ENCODE results near the gene PRSS50. TPM values are rescaled to one million over a fixed set of nuclear protein-coding genes. Genes with fewer than 3 reads are reported as not detected.
A peak's percentile ranks its signal among the peaks of the same experiment; 100 is the strongest.

Gene PRSS50
- total RNA-seq, 1 donor from 2014 or later, result not detected

- no peaks in the 10 kb centered on the region for H3K9me3 ChIP-seq
- no peaks in the 10 kb centered on the region for H3K36me3 ChIP-seq
- H3K27me3 ChIP-seq, result no peaks in the 10 kb centered on the region
- DNase-seq (ENCODE audit: low spot score in 2 of 2), result no peak
- H3K27ac ChIP-seq, result no peak overlapping the region
- intact Hi-C loops (cut with DNase I), result loop anchor here (5.0 kb wide), 2 partner anchors 144 to 619 kb away; no protein-coding TSS in a partner anchor
- TF ChIP-seq CTCF (IDR thresholded peaks at IDR 0.05), result no peak
- H3K4me1 ChIP-seq, result peaks cover 7 to 13% of the 10 kb centered on the region in 2 donors
- H3K4me3 ChIP-seq, result no peak overlapping the region
These were observed 14.6 kb downstream of the PRSS50 start for GRCh38 chr3:46703013-46703520.

GRCh38 chr3:46702246-46703012 is 15.2 kb downstream of the PRSS50 start:
- no peak overlapping the region for H3K27ac ChIP-seq
- no peak for TF ChIP-seq CTCF (IDR thresholded peaks at IDR 0.05)

GRCh38 chr3:46701181-46701939 is 16.3 kb downstream of the PRSS50 start, which contains the start of gene TMIE:
Gene TMIE, plus strand, starts transcription at chr3:46701392. Its CDS starts 96 bp downstream, at chr3:46701488.
- Histone ChIP-seq H3K9me3 (no peaks in the 10 kb centered on the region), H3K4me3 (peak within 1 kb of the TSS; percentile 46 to 72), H3K27me3 (no peaks in the 10 kb centered on the region), H3K4me1 (peaks cover 14 to 25% of the 10 kb centered on the region in 2 donors), H3K36me3 (no peaks in the 10 kb centered on the region), H3K27ac (peak within 1 kb of the TSS in 1 of 2 donors; percentile 29)
- no peak for DNase-seq (ENCODE audit: low spot score in 2 of 2)
- no peak for TF ChIP-seq CTCF (IDR thresholded peaks at IDR 0.05)
- intact Hi-C loops (cut with DNase I), result loop anchor here (5.0 kb wide), 2 partner anchors 146 to 621 kb away; no protein-coding TSS in a partner anchor

More at GRCh38 chr3:46702246-46703012, 15.2 kb downstream of the PRSS50 start:
- no peak for DNase-seq (ENCODE audit: low spot score in 2 of 2)
- intact Hi-C loops (cut with DNase I), result loop anchor here (5.0 kb wide), 2 partner anchors 145 to 620 kb away; no protein-coding TSS in a partner anchor
- Histone ChIP-seq H3K4me3 (no peak overlapping the region), H3K9me3 (no peaks in the 10 kb centered on the region), H3K36me3 (no peaks in the 10 kb centered on the region), H3K27me3 (no peaks in the 10 kb centered on the region), H3K4me1 (peaks cover 7 to 15% of the 10 kb centered on the region in 2 donors)

GRCh38 chr3:46700772-46701171 is 16.9 kb downstream of the PRSS50 start:
- Histone ChIP-seq H3K4me1 (peaks cover 15 to 30% of the 10 kb centered on the region in 2 donors), H3K9me3 (no peaks in the 10 kb centered on the region), H3K4me3 (peak overlapping the region; percentile 46 to 72), H3K36me3 (no peaks in the 10 kb centered on the region), H3K27me3 (no peaks in the 10 kb centered on the region), H3K27ac (peak overlapping the region in 1 of 2 donors; percentile 5)
- DNase-seq (ENCODE audit: low spot score in 2 of 2), result no peak
- no peak for TF ChIP-seq CTCF (IDR thresholded peaks at IDR 0.05)
- intact Hi-C loops (cut with DNase I), result loop anchor here (5.0 kb wide), 2 partner anchors 147 to 622 kb away; no protein-coding TSS in a partner anchor

- no peak for TF ChIP-seq CTCF (IDR thresholded peaks at IDR 0.05)
- Histone ChIP-seq H3K4me1 (peaks cover 17 to 39% of the 10 kb centered on the region in 2 donors), H3K4me3 (no peak overlapping the region), H3K9me3 (no peaks in the 10 kb centered on the region), H3K36me3 (no peaks in the 10 kb centered on the region), H3K27me3 (no peaks in the 10 kb centered on the region), H3K27ac (peak overlapping the region in 1 of 2 donors; percentile 17)
- peak in 1 of 2 donors; percentile 81 for DNase-seq (ENCODE audit: low spot score in 2 of 2)
- intact Hi-C loops (cut with DNase I), result loop anchor here (5.0 kb wide), 2 partner anchors 147 to 622 kb away; no protein-coding TSS in a partner anchor
These were observed 17.8 kb downstream of the PRSS50 start for GRCh38 chr3:46699676-46700523.
